Activated T-cell treated with anti-CD3 and anti-CD28 coated beads for 48 hours (primary cell): ENCODE results near the gene HSD3B1.

Experiments
- DNase-seq: peaks from one replicate; pipeline ENCODE4 v3.0.0-alpha.2; 2020; ENCODE audit warnings: low read depth

HSD3B1 gene

GRCh38 chr1:119506941-119507340 is at the start of gene HSD3B1:
TSS of gene HSD3B1 (plus strand) at chr1:119507210. CDS start at chr1:119507477, 267 bp downstream.
- DNase-seq, result no peak

- DNase-seq, result no peak
Observed at GRCh38 chr1:119462964-119463363, 44.0 kb upstream of the HSD3B1 start.

- DNase-seq, result no peak
Observed at GRCh38 chr1:119463569-119463968, 43.4 kb upstream of the HSD3B1 start.

GRCh38 chr1:119466445-119466844 is 40.6 kb upstream of the HSD3B1 start:
- no peak for DNase-seq

GRCh38 chr1:119467219-119467618 is 39.8 kb upstream of the HSD3B1 start:
- DNase-seq, result no peak

- no peak for DNase-seq
Observed at GRCh38 chr1:119467857-119468668, 38.9 kb upstream of the HSD3B1 start.

GRCh38 chr1:119469741-119470140 is 37.3 kb upstream of the HSD3B1 start:
- no peak for DNase-seq

GRCh38 chr1:119470377-119470776 is 36.6 kb upstream of the HSD3B1 start:
- DNase-seq, result no peak

GRCh38 chr1:119470958-119471357 is 36.1 kb upstream of the HSD3B1 start:
- no peak for DNase-seq

- DNase-seq, result no peak
Observed at GRCh38 chr1:119471566-119471965, 35.4 kb upstream of the HSD3B1 start.

GRCh38 chr1:119472080-119472818 is 34.8 kb upstream of the HSD3B1 start:
- DNase-seq, result no peak

- DNase-seq, result no peak
Observed at GRCh38 chr1:119472819-119473175, 34.2 kb upstream of the HSD3B1 start.

- DNase-seq, result peak; percentile 15
Observed at GRCh38 chr1:119475866-119476439, 31.1 kb upstream of the HSD3B1 start.

- no peak for DNase-seq
Observed at GRCh38 chr1:119477710-119478109, 29.3 kb upstream of the HSD3B1 start.

GRCh38 chr1:119480175-119480574 is 26.8 kb upstream of the HSD3B1 start:
- no peak for DNase-seq

GRCh38 chr1:119481951-119482350 is 25.1 kb upstream of the HSD3B1 start:
- no peak for DNase-seq

GRCh38 chr1:119482517-119483425 is 24.2 kb upstream of the HSD3B1 start:
- DNase-seq, result no peak

- no peak for DNase-seq
Observed at GRCh38 chr1:119483441-119484200, 23.4 kb upstream of the HSD3B1 start.

GRCh38 chr1:119485201-119485600 is 21.8 kb upstream of the HSD3B1 start:
- no peak for DNase-seq

GRCh38 chr1:119488216-119488615 is 18.8 kb upstream of the HSD3B1 start:
- no peak for DNase-seq

- DNase-seq, result no peak
Observed at GRCh38 chr1:119489201-119489600, 17.8 kb upstream of the HSD3B1 start.
